MV-4-11 (cell line): ENCODE results near the gene DLD.
A peak's percentile ranks its signal among the peaks of the same experiment; 100 is the strongest.
"Not testable (repeated sequence)": the region's sequence is repeated elsewhere in the genome, so short reads cannot be mapped to it uniquely, and the experiment has no call there.

ENCODE experiments used
- DNase-seq: peaks from one replicate; lab custom pipeline; 2025; lab: John Stamatoyannopoulos, UW

Gene DLD

GRCh38 chr7:107874111-107874510 lies 16.9 kb upstream of the DLD start:
- DNase-seq: no peak

GRCh38 chr7:107874605-107875446 lies 16.2 kb upstream of the DLD start:
- DNase-seq: peak; percentile 56

DNA sequence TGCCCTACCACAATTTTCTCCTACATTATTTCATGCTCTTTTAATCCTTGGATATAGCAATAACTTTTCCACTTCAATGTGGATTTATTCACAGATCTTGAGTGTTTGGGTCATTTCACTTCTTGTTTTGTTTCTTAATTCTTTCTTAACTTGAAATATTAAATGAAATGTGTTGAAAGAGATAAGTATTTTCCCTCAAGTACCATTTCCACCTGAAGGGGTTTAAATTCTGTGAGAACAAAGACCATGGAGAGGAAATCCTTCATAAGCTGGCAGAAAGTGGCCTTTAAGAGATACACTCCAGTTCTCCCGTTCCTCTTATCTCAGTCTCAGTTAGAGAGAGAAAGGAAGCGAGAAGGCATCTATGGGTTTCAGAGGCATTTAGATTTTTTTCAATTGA lies 14.1 kb upstream of the DLD start:
- no peak for DNase-seq

DNA sequence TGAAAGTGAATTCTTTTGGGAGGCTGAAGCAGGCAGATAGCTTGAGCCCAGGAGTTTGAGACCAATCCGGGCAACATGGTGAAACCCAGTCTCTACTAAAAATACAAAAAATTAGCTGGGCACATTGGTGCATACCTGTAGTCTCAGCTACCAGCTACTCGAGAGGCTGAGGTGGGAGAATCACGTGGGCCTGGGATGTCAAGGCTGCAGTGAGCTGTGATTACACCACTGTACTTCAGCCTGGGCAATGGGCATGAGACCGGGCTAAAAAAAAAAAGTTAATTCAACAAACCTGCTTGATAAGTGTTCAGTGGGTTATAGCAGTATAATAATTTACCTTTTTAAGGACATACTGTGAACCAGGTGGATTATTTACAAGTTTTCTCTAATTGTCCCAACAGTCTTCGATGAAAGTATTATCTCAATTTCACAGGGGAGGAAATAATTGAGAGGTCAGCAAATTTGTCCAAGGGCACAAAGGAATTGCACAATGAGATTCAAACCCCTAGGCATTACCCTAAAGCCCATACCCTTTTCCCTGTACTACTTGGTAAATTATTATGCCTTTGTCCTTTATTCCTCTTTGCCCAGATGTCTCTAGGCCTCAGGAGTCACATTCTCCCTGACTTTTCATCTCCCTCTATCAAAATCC lies 13.1 kb upstream of the DLD start:
- no peak for DNase-seq

GRCh38 chr7:107878636-107879035 lies 12.3 kb upstream of the DLD start:
- no peak for DNase-seq

GRCh38 chr7:107879400-107880035 lies 11.5 kb upstream of the DLD start:
- peak; percentile 39 for DNase-seq

DNA sequence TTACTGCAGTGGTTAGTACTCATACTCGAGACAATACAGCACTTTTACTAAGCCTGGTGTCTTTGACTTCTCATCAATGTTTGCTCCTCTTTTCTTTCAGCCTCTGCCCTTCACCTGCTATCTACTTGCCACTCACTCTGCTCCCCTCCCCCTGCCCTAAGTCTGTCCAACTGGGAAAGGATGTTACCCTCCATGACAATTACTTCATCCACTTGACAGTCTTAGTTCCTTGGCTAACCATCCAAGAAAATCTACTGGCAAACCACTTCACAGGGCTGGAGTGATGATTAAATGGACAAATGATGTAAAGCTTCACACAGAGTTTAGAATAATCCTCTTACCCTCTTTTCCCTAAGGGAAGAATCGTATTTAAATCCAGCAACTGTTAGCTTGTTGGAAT lies 8.2 kb upstream of the DLD start:
- DNase-seq: no peak

DNA sequence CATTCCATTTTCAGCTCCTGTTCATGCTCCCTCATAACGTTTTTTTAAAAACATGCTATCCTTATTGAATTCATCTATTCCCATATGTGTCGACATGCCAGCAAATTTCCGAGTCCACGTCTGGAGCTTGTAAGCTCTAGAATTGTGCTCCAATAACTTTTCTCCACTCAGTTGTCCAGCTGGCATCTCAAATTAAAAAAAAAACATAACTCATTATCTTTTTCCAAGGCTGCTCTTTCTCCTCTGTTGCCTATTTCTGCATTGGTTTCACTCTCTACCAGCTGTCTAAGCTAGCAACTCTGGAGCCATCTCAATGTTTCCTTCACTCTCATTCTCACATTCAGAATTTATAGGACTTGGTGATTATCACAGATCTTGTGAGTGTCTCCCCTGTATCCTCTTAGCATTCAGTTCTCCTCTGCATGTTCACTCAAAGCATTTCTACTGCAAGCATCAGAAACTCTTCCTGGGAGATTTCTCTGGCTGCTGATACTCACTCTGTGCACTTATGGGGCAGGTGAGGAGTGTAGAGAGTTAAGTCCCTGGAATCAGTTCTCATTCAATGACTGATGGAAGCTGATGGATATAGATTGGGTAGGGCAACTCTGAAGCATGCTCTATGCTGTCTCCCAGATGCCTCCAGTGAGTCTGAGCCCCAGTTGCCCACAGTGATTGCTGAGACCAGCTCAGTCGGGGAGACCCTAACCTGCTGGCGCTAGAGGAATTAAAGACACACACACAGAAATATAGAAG lies 6.7 kb upstream of the DLD start:
- no peak for DNase-seq

DNA sequence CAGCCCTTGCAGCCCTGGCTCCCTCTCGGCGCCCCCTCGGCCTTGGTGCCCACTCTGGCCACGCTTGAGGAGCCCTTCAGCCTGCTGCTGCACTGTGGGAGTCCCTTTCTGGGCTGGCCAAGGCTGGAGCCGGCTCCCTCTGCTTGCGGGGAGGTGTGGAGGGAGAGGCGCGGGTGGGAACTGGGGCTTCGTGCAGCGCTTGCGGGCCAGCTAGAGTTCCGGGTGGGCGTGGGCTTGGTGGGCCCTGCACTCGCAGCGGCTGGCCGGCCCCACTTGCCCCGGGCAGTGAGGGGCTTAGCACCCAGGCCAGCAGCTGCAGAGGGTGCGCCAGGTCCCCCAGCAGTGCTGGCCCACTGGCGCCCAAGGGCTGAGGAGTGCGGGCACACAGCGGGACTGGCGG lies 3.2 kb upstream of the DLD start:
- not testable (repeated sequence) for DNase-seq

DNA sequence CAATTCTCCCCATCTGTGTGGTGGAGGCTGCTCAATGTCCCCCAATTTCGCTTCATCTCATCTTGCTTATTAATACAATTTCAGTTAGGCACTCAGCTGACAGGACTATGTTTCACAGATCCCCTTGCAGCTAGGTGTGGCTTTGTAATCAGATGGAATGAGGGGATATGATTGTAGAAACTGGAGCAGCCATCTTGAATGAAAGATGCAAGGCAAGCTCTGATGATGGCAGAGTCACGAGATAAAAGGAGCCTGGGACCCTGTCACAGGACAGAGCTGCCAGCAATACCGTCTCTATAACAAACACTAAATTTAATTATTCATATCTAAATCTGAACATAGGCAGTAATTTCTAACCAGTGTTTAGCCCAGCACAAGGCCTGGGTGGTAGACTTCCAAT lies 991 bp upstream of the DLD start:
- DNase-seq: no peak

DNA sequence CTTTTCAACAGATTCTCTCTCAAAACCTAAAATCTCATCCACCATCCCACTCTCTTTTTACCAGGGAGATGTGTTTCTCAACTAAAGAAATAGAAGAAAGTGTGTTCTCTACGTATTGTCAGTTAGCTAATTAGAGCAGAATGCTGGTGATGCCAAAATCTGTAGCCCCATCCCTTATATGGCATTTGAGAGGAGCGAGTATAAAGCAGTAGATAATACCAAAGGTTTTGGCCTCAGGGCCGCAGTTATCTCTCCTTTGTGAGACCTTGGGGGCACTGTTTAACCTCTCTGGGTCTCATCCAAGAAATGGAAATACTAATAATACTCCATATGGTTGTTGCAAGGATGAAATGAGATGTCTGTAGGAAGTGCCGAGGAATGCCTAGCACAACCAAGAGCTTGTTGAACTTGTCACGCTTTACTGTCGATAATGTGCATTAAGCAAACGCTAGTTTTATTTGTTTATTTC lies 456 bp upstream of the DLD start:
- DNase-seq: no peak

DNA sequence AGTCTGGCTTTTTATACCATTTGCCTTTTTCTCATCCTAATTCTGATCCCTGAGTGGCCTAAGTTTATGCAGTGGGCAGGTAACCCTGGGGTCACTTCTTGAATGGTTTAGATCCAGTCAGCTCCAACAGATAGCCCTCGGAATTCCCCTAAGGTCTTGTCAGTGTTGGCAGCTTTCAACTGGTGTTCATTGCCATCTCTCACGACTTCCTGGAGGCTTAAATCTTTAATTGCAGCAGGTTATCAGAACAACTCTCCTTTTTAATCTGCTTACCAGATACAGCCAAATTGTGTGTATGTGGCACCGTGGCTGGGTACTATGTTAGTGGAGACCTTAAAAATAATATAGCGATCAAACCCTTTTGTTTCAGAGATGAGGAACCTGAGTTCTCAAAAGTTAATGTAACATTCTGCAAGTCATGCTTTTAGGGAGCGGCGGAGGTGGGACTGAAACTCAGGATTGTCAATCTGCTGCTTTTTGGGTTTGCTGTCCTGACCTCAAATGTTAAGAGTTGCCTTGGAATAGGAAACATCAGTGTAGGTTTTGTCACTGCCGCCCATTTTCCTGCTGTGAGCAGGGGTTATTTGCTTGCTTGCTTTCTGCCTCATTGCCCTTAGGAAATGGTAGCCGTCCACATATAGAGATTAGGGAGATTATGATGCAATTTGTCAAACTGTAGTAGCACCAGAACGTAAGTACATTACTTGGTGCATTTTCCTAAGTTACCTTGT lies 818 bp downstream of the DLD start:
- DNase-seq: peak; percentile 30

GRCh38 chr7:107892367-107892741 lies 1.4 kb downstream of the DLD start:
- not testable (repeated sequence) for DNase-seq

DNA sequence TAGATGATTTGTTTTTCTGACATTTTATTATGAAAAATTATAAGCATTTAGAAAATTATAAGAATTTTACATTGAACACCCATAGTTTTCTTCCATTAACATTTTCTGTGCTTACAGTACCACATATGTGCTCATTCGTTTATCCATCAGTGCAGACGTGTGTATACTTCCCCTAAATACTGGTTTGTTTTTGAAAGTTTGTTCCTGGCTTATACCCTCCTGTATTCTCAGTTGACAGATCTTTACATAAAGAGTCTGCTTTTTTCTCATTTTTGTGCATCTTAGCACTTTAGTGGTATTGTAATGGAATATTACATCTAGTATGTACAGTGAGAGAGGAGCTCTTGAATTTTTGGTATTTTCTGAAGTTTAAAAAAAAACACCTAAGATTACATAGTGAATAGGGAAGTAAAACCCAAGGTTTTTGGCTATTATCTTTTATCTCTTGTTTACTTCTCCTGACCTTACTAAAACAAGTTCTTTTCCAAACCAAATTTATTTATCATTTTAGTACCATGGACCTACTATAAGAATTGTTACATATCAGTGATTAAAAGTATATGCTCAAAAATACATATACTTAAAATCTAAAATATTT lies 8.1 kb downstream of the DLD start:
- DNase-seq: no peak

DNA sequence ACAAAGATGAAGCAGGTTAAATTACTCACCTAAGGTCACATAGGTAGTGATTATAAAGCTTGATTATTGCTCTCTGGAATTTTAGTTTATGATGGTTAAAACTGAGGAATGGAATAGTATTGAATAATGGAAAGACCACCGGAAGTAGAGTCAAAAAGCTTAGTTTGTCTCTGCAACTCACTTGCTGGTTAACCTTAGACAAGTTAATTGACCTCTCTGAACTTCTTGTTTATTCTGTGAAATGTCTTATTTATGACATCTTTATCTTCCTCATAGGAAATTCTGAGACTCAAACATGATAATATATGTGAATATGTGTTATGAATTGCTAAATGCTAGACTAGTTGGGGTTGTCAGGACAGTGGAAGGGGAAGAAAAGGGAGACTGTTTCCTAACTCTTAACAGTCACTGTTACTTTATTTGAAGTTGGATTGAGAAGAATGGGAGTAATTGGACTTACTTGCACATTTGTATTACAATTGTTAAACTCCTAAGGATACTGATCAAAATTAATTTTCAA lies 9.6 kb downstream of the DLD start:
- no peak for DNase-seq

DNA sequence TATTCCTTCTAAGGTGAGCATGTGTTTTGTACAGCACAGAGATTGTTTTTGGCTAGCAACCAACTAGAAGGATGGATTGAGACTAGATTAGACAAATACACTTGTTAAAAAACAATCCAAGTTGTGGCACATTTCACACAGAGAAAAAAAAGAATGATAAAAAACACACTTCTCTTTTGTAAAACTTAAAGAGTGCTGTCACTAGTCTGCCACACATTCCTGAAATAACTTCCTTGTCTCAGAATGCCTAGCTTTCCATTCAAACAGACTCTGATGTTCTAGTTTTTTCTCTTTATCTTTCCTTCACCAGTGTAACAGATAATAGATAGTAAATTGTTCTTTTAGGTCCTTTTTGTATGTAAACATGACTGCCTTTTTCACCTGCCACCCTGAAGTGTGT lies 11.4 kb downstream of the DLD start:
- no peak for DNase-seq

DNA sequence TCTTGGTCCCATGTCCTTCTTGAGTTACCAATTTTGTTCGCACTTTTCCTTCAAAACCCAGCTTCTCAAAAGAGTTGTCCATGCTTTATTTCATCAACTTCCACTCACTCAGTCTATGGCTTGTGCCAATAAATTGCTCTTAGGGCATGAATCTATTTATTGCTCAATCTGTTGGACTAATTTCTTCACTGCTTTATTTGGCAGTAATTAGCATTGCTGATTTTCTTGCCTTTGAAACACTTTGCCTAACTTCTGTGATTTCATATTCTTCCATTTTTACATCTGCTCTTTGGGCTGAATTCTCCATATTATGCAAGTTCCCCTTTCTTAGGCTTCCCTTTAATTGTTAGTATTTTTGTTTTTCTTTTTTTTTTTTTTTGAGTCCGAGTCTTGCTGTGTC lies 16.8 kb downstream of the DLD start:
- DNase-seq: peak; percentile 85

DNA sequence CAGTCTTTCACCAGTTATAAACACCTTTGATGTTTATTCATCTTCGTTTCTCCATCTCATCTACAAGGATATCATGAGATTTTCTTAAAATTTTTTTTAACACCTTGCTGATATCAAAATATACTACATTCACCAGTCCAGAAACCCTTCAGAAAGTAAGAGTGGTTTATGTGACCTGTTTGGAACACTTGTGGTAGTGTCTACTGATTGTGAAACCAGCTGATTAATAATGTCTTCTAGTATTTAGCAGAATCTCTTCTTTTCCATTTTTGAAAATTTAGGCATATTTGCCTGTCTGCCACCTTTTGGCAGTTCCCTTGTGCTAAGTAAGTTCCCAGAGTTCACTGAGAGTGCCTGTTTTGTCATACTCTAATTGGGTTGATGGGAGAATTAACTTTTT lies 18.5 kb downstream of the DLD start:
- DNase-seq: no peak

- no peak for DNase-seq
Measured at GRCh38 chr7:107911981-107912380, 21.0 kb downstream of the DLD start.

GRCh38 chr7:107913851-107914250 lies 22.9 kb downstream of the DLD start:
- DNase-seq: no peak

DNA sequence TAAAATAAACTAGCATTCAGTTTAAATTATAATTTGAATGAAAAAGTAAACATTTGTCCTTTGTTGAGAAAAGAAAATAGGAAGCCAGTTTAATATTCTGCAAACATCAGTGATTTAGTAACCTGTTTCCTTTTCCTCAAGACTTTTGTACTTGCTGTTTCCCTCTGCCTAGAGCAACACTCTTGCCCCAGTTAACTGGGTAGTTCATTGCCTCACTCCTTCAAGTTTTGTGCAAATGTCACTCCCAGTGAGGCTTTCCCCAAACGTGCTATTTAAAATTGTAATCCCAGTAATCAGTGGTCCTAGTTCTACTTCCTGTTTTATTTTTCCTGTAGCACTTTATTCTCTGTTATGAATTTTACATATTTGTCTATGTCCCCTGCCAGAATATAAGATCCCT lies 23.8 kb downstream of the DLD start:
- peak; percentile 57 for DNase-seq
